ENCODE measurements around the gene HSPA12A.
A peak's percentile ranks its signal among the peaks of the same experiment; 100 is the strongest.

The HSPA12A gene

DNA sequence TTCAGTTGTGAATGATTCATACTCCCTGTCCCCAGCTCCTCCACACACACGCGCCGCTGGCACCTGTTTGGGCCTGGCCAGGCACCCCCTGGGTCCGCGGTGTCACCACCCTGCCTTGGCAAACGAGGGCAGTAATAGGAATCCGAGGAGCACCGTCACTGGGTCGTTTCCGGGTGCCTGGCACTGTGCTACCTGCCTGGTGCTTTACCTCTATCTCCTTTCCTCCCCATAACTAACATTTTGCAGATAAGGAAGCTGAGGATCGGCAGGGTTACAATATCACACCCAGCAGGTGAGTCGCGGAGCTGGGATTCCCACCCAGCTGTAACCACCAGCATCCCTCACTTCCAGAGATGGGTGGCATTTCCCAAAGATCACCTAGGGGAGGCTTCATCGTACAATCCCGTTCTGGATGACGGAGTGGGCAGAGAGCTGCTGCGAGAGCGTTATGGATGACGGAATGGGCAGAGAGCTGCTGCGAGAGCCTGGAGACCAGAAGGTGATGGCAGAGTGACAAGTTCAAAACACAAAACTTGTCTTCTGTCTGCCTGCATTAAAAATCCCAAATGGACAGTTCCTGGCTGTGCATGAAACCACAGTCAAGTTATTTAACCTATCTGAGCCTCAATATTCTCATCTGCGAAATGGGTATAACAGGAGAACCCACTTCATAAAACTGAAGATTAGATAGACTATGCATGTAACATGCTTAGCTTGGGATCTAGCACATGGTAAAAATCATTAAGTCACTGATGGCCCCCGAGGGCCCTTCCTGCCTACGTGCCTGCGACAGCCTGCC lies 1.1 kb upstream of the HSPA12A start:
- DNase-seq, result no peak

DNA sequence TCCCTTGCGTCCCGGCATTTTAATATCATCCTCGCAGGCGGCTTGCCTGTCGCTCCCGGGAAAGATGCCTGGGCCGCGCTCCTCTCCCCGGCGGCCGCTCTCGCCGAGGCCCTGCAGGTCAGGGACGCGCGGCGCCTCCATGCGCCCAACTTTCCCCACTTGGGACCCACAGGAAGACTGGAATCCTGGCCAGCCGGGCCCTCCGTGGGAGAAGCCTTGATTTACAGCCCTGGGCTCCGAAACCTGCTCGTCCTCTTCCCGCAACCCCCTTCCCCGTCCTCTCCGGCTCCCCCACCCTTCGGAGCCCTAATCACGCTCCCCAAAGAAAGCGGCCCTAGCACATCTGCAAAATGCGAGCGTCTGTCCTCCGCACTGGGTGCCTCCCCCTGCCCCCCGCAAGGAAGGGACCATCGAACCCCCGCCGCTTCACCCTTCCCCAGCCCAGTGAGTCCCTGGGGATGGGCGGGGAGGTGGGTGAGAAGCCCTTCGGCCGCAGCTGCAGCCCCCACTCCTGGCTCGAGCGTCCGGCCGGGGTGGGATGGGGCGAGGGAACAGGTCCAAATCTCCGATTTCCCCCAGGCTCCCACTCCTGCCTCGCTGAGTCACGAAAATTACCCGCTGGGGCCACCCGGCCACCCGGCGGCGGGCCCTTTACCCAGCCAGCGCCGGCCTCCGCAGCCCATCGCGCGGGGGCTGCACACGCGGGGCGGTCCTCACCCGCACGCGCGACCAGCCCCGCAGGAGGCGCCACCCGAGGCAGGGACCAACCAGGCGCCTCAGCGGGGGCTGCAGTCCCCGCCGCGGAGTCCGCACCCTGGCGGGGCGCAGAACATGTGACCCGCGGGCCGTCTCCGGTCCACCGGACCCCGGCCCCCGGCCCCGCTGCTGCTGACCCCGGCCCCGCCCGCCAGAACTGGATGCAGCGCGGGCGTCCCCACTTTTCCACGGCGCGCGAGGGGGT lies 695 bp downstream of the HSPA12A start:
- DNase-seq, result peak; percentile 33

DNA sequence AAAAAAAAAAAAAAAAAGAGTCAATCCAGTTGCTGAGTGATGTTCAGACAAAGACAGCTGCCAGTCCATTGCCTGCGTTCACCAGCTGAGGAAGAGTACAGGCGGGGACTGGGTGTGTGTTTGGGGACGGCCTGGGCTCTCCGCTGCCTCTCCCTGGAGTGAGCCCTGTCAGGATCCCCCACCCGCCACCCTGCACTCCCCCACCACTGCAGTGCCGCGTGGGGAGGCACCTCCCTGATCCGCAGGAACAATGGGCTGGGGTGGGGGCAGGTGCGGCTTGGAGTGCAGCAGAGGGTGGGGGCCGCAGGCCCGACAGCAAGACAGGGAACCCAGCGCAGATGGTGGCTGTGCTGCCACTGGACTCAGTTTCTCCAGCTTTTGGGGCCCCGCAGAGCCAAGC lies 1.4 kb downstream of the HSPA12A start:
- DNase-seq, result no peak

GRCh38 chr10:116738339-116738738 lies 4.0 kb downstream of the HSPA12A start:
- DNase-seq, result no peak

GRCh38 chr10:116737627-116738327 lies 4.6 kb downstream of the HSPA12A start:
- DNase-seq, result no peak

- peak; percentile 72 for DNase-seq
Observed at GRCh38 chr10:116733566-116733965, 8.8 kb downstream of the HSPA12A start.

DNA sequence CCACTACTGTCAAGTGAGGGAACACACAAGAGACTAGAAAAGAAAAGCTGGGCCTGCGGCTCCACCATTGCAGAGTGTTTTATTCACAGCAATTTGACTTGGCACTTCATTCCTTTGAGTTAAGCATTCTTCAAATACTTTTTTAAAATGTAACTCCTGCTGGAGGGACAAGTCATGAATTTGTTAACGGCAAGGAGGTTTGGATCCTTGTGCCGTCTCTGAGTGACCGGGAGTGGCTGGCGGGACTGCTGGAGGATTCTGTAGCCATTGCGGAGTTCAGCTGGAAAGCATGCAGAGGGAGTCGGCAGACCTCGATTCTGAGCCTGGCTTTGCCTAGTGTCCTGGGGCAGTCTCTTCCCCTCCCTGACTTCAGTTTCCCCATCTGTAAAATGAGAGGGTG lies 9.8 kb downstream of the HSPA12A start:
- DNase-seq, result peak; percentile 16

DNA sequence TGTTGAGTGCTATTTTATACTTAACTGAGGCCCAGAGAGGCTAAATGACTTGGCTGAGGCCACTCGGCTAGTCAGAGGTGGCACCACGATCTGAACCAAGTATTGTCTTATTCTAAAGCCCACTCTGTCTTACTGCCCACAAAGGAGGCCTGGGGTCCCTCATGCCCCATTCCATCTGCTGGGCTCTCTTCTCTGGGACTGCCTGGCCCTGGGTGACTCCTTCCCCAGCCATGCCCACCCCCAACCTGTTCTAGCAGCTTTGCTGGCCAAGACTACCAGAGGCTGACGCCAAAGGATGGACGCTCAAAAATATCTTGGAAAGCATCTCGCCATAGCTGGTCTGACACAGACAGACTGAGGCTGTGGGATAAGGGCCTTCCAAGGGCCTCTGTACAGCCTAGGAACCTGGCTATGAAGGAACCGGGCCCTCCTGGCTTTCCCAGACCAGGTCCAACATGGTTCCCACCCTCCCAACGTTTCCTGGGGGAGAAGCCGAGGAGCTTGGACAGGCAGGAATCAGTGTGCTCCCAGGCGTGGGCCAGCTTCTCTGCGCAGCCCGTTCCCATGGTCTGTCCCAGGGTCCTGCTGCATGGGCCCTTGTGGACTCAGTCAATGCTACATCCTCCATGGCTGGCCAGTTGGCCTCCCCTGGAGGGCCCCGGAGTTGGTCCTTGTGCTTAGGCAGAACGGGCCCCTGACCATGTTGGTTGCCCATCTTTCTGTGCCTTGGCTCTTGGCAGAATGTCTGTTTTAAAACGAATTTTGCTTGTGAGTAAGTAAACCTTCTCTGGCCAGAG lies 11.7 kb downstream of the HSPA12A start:
- no peak for DNase-seq

DNA sequence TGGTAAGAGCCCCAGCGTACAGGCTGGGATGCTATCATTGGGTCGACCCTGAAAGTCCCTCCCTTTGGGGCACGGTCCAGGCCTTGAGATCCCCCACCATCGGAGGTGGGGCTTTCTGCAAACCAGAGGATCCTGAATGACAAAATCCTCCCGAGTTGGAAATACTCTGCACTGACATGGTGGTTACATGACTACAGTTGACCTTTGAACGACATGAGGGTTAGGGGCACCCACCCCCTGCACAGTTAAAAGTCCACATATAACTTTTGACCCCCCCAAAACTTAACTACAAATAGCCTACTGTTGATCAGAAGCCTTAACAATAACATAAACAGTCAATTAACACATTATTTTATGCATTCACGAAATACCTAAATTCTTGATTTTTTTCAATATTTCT lies 13.1 kb downstream of the HSPA12A start:
- DNase-seq, result no peak

- peak; percentile 39 for DNase-seq
Observed at GRCh38 chr10:116728526-116729096, 13.8 kb downstream of the HSPA12A start.

- no peak for DNase-seq
Observed at GRCh38 chr10:116723428-116724281, 18.7 kb downstream of the HSPA12A start.

GRCh38 chr10:116722736-116723427 lies 19.5 kb downstream of the HSPA12A start:
- no peak for DNase-seq

DNA sequence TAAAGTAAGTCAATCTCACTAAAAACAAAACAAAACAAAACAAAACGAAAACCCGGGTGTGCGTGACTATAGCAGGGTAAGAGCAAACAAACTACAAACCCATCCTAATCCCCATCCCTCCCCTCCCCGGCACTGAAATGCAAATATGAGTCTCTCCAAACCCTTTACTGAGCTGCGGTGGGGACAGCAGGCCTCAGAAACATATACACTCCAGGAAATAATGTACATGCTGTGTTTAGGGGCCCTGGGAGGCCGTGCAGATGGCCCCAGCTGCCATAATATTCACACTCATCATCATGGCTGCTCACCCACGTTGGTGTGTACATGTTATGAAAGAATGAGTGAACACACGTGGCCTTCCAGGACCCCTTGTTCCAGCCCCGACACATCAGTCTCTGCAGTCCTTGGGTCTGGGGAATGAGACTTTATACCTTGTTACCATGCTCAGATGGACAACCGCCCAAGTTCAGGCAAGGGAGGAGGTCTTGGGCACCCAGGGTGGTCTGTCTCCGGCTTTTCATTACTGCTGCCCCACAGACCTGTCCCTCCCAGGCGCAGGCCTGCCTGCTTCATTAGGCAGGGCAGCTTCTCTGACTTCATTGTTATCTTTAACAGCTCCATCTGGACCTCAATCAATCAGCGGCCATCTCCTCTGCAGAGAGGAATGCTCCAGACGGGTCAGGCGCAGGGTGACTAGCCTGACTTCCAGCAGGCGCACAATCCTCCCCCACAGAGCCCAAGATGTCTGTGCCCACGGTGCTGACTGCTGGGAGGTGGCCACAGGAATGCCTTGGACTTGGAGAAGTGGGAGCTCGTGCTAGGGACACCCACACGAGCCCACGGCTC lies 20.6 kb downstream of the HSPA12A start:
- DNase-seq, result no peak

DNA sequence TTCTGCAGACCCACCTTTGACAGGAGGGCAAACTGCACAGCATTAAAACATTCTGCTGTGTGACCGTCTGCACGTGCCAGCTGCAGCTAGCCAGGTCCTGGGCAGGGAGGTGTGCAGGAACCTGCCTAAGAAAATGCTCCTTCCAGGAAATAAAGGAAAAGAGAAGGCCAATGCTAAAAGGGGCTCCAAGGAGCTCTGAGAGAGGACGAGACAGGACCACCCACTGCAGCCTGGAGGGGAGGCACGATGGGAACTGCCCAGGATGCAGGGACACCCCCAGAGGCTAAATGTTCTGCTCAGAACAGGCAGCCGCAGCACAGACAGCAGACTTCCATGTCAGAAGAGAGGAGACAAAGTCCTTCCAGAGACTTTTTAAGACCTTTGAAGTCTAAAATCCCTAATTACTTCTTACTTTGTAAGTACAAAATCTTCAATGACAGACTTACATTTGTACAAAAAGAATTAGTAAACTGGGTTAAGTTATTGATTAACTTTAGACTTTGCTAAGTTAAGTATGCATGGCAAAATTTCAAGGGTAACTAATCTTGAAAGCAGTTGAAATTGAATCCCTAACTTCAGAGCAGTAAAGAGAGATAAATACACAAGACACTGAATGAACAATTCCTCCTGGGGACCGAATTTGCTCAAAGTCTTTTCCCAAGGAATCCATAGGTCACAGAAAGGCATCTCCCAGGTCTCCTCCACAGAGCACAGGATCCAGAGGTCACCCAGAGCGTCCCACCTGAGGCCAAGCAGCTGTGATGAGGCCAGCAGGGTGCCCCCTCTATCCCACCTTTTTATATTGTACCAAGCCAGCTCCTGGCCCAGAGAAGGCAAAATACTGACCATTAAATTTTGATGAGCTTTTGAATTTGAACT lies 21.5 kb downstream of the HSPA12A start:
- no peak for DNase-seq

- DNase-seq, result no peak
Observed at GRCh38 chr10:116720241-116720643, 22.1 kb downstream of the HSPA12A start.

GRCh38 chr10:116719804-116720203 lies 22.6 kb downstream of the HSPA12A start:
- DNase-seq, result no peak

- DNase-seq, result no peak
Observed at GRCh38 chr10:116718058-116718457, 24.3 kb downstream of the HSPA12A start.

DNA sequence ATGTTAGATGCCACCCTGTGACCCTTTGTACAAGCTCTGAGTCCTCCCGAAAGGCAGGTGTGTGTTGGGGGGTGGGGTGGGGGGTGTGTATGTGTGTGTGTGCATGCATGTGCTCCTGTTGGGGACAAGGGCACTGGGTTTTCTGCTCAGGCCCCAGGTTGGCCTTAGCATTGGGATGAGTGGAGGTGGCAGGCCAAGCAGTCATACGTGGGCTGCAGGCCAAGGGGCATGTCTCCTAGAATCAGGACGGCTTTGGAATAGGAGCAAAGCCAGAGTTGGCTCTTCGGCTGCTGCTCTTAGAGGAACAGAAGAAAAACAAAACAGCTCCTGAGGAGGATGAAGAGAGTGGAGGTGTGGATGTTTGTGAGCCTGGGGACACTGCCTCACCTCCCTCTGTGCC lies 26.0 kb downstream of the HSPA12A start:
- no peak for DNase-seq

Data from EL (cell line).